Measurements from ENCODE around the gene LRATD1. TPM values are rescaled to one million over a fixed set of nuclear protein-coding genes. Genes with fewer than 3 reads are reported as not detected.

The LRATD1 gene
- total RNA-seq, 2 donors from 2014 or later = 5.7 to 14.5 TPM

DNA sequence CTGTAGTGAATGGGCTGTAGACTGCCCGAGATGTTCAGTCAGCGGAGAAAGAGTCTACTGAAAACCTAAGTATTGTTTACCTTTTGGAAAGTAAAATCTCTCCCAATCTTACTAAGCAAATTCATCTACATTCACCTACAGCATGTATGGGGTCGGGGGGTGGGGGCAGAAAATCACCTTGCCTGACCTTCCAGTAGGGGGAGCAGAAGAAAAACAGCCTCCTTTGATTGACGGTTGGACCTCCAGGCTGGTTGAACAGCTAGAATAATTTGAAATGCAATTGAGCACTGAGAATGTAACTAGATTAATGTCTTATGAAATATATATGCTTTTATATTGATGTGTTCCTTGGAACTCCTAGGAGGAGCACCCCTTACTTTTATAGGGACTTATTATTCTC is 10.0 kb downstream of the LRATD1 start:
- ATAC-seq = no peak
- H3K36me3 ChIP-seq (replicated peaks in 1 of 2; ENCODE audit: insufficient read depth in 1 of 2, low read depth in 2 of 2) = no peaks in the 10 kb centered on the region
- no peaks in the 10 kb centered on the region for H3K27me3 ChIP-seq
- no peak overlapping the region for H3K4me3 ChIP-seq
- peaks cover 3% of the 10 kb centered on the region for H3K4me1 ChIP-seq
- H3K27ac ChIP-seq = no peak overlapping the region
- H3K9me3 ChIP-seq = no peaks in the 10 kb centered on the region
- DNase-seq = no peak
- WGBS, 2 donors = 85 to 93% methylated on average over 4 of the region's 4 CpGs
- no peak for TF ChIP-seq POLR2A (IDR thresholded peaks at IDR 0.05)
- TF ChIP-seq, protein P1, sequence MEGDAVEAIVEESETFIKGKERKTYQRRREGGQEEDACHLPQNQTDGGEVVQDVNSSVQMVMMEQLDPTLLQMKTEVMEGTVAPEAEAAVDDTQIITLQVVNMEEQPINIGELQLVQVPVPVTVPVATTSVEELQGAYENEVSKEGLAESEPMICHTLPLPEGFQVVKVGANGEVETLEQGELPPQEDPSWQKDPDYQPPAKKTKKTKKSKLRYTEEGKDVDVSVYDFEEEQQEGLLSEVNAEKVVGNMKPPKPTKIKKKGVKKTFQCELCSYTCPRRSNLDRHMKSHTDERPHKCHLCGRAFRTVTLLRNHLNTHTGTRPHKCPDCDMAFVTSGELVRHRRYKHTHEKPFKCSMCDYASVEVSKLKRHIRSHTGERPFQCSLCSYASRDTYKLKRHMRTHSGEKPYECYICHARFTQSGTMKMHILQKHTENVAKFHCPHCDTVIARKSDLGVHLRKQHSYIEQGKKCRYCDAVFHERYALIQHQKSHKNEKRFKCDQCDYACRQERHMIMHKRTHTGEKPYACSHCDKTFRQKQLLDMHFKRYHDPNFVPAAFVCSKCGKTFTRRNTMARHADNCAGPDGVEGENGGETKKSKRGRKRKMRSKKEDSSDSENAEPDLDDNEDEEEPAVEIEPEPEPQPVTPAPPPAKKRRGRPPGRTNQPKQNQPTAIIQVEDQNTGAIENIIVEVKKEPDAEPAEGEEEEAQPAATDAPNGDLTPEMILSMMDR (IDR thresholded peaks at IDR 0.05) = peak in 1 of 7 experiments; percentile 8
- intact Hi-C loops (cut with DNase I) = no loop called here

GRCh38 chr2:14647714-14648113 is 15.2 kb downstream of the LRATD1 start:
- WGBS, 2 donors = 79% methylated on average over 2 of the region's 2 CpGs
- no peak overlapping the region for H3K4me3 ChIP-seq
- intact Hi-C loops (cut with DNase I) = no loop called here
- no peak for TF ChIP-seq POLR2A (IDR thresholded peaks at IDR 0.05)
- TF ChIP-seq, protein P1 (IDR thresholded peaks at IDR 0.05) = no peak
- ATAC-seq = no peak
- H3K9me3 ChIP-seq = no peaks in the 10 kb centered on the region
- no peaks in the 10 kb centered on the region for H3K4me1 ChIP-seq
- H3K27me3 ChIP-seq = no peaks in the 10 kb centered on the region
- no peaks in the 10 kb centered on the region for H3K36me3 ChIP-seq (replicated peaks in 1 of 2; ENCODE audit: insufficient read depth in 1 of 2, low read depth in 2 of 2)
- H3K27ac ChIP-seq = no peak overlapping the region
- DNase-seq = no peak

- DNase-seq (no peak), ATAC-seq (no peak)
- H3K27me3 ChIP-seq = no peaks in the 10 kb centered on the region
- H3K27ac ChIP-seq = no peak overlapping the region
- intact Hi-C loops (cut with DNase I) = no loop called here
- TF ChIP-seq, protein P1 (IDR thresholded peaks at IDR 0.05) = no peak
- no peak for TF ChIP-seq POLR2A (IDR thresholded peaks at IDR 0.05)
- H3K36me3 ChIP-seq (replicated peaks in 1 of 2; ENCODE audit: insufficient read depth in 1 of 2, low read depth in 2 of 2) = no peaks in the 10 kb centered on the region
- H3K9me3 ChIP-seq = no peaks in the 10 kb centered on the region
- H3K4me3 ChIP-seq = no peak overlapping the region
- no peaks in the 10 kb centered on the region for H3K4me1 ChIP-seq
Measured at GRCh38 chr2:14650066-14650465, 17.5 kb downstream of the LRATD1 start.

DNA sequence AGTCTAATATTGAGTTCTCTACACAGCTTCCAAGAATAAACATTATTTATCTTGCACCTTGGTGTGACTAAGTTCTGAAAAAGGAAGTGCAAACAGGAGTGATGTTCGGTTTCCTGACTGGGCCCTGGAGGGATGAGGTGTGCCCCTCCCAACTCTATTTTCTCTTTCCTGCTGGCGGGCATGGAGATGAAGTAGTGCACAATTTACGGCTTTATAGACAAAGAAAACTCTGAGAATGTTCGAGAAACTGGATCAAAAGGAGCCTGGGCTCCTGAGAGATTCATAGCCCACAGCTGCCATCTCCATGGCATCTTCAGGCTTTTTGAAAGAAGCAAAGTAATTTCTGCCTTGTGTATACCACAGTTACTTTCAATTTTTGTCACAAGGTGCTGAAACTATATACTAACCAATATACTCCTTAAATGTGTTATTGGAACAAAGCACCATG is 22.3 kb downstream of the LRATD1 start:
- no peaks in the 10 kb centered on the region for H3K4me1 ChIP-seq
- ATAC-seq = no peak
- no peaks in the 10 kb centered on the region for H3K36me3 ChIP-seq (replicated peaks in 1 of 2; ENCODE audit: insufficient read depth in 1 of 2, low read depth in 2 of 2)
- no peaks in the 10 kb centered on the region for H3K9me3 ChIP-seq
- DNase-seq = no peak
- WGBS, 2 donors = 74 to 94% methylated on average over 4 of the region's 4 CpGs
- H3K4me3 ChIP-seq = no peak overlapping the region
- intact Hi-C loops (cut with DNase I) = no loop called here
- H3K27ac ChIP-seq = no peak overlapping the region
- H3K27me3 ChIP-seq = no peaks in the 10 kb centered on the region
- TF ChIP-seq, protein P1 (IDR thresholded peaks at IDR 0.05) = no peak
- TF ChIP-seq POLR2A (IDR thresholded peaks at IDR 0.05) = no peak

GRCh38 chr2:14656146-14656545 is 23.6 kb downstream of the LRATD1 start:
- intact Hi-C loops (cut with DNase I) = no loop called here
- Histone ChIP-seq H3K36me3 (replicated peaks in 1 of 2; ENCODE audit: insufficient read depth in 1 of 2, low read depth in 2 of 2) (no peaks in the 10 kb centered on the region), H3K27ac (no peak overlapping the region), H3K27me3 (no peaks in the 10 kb centered on the region), H3K9me3 (no peaks in the 10 kb centered on the region), H3K4me1 (no peaks in the 10 kb centered on the region), H3K4me3 (no peak overlapping the region)
- no peak for ATAC-seq
- TF ChIP-seq, protein P1 (IDR thresholded peaks at IDR 0.05) = no peak
- no peak for TF ChIP-seq POLR2A (IDR thresholded peaks at IDR 0.05)
- no peak for DNase-seq
- 76 to 79% methylated on average over 3 of the region's 3 CpGs for WGBS, 2 donors

All from body of pancreas (tissue), 4 donors.